OCI-LY3 (cell line): ENCODE data around the gene CADM4.

Source experiments
- H2AFZ ChIP-seq: fragments of 200-600, 300-600 bp; shearing (Covaris generic); 2 replicates; pipeline ENCODE4 v1.6.0; 2014; ENCODE audit warnings: antibody characterized with exemption, low read depth, low read length
- H3K27ac ChIP-seq: fragments of 200-600, 300-600 bp; sonication (generic); 2 replicates; pipeline ENCODE4 v1.5.1; 2014; ENCODE audit warnings: mild to moderate bottlenecking, low read length, moderate library complexity, mixed read lengths
- H3K27me3 ChIP-seq: fragments of 200-600, 300-600 bp; sonication (generic); 2 replicates; pipeline ENCODE4 v1.6.1; 2014; ENCODE audit warnings: low read depth, low read length, mixed read lengths
- H3K36me3 ChIP-seq: fragments of 200-600, 300-600 bp; sonication (generic); replicated peaks from 2 replicates; pipeline ENCODE3; 2014; ENCODE audit warnings: low read depth, low read length, mixed read lengths
- H3K4me1 ChIP-seq: fragments of 300-600, 200-600 bp; sonication (generic); 2 replicates; pipeline ENCODE4 v1.6.1; 2014; ENCODE audit warnings: low read length, mixed read lengths
- H3K4me2 ChIP-seq: fragments of 200-600, 300-600 bp; sonication (generic); 2 replicates; pipeline ENCODE4 v1.6.1; 2014; ENCODE audit warnings: low read length, mixed read lengths
- H3K4me3 ChIP-seq: fragments of 300-600, 200-600 bp; sonication (generic); 2 replicates; pipeline ENCODE4 v1.5.1; 2014; ENCODE audit warnings: antibody characterized with exemption, mild to moderate bottlenecking, low read length, moderate library complexity
- H3K79me2 ChIP-seq: fragments of 300-600, 200-600 bp; shearing (Covaris generic); 2 replicates; pipeline ENCODE4 v1.6.1; 2014; ENCODE audit warnings: mild to moderate bottlenecking, low read length, mixed read lengths
- H3K9ac ChIP-seq: fragments of 300-600, 200-600 bp; shearing (Covaris generic); 2 replicates; pipeline ENCODE4 v1.6.0; 2014; ENCODE audit warnings: mild to moderate bottlenecking, low read length, moderate library complexity
- H3K9me3 ChIP-seq: fragments of 200-600, 300-600 bp; shearing (Covaris generic); 2 replicates; pipeline ENCODE4 v1.6.1; 2014; ENCODE audit warnings: low read length, mixed read lengths; ENCODE audit not compliant: insufficient read depth
- H4K20me1 ChIP-seq: fragments of 200-600, 300-600 bp; sonication (generic); 2 replicates; pipeline ENCODE4 v1.6.1; 2016; ENCODE audit warnings: low read length, mixed read lengths; ENCODE audit not compliant: insufficient read depth
- EZH2phosphoT487 ChIP-seq: fragments of 200-600 bp; shearing (Covaris generic); IDR thresholded peaks from 2 replicates; pipeline ENCODE4 v1.6.1; 2018; ENCODE audit warnings: antibody characterized with exemption, mixed run types, low read depth
- TF ChIP-seq, protein P1 (sequence below): fragments of 200-600, 300-600 bp; sonication (generic); IDR thresholded peaks from 2 replicates; pipeline ENCODE4 v1.5.1; 2014; ENCODE audit warnings: antibody characterized with exemption, low read length, low read depth

Gene CADM4

DNA sequence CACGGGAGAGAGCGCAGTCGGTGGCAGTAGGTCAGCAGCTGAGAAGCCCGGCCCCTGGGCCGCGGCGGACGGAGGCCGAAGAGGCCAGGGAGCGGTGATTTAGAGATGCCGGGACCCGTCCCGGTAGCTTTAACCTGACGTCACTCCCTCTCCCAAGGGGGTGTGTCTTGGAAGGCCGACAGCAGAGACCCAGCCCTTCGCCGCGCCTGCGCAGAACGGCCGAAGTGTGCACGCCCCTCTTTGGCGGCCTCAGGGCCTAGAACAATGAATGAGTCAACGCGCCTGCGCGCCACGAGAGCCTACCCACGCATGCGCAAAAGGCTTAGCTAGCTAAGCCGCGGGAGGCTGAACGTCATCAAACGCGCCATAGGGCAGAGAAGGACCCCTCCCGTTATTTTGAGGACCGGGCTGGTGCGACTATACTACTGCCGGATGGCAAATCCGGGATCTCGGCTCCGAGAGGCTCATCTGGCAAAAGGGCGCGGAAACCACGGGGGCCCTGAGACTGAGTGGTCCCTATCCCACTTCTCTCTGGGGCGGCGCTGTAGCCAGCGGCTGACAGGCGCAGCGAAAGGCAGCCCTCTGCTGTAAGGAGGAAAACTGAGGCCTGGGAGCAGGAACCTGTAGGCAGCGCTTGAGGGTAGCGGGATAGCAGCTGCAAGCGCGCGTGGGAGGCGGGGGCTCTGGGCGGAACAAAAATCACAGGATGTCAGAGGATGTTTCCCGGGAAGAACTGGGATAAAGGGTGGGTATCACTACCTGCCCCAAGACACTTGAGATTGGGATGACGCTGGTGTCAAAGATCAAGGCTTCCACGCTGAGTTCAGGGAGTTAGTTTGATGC, 43.4 kb downstream of the CADM4 start, which contains the start of the genes IRGQ and ZNF576:
TSS of gene IRGQ (minus strand) at position 136 of the 843 bp plus-strand sequence. CDS start 796 bp downstream, outside the sequence.
TSS of gene ZNF576 (plus strand) at position 597 of the 843 bp plus-strand sequence. CDS start 514 bp downstream, outside the sequence.
- peaks cover 47% of the 10 kb centered on the region for H3K79me2 ChIP-seq
- peak within 1 kb of the TSS; percentile 88 for H3K9ac ChIP-seq
- no peaks in the 10 kb centered on the region for H4K20me1 ChIP-seq
- no peaks in the 10 kb centered on the region for H3K9me3 ChIP-seq
- H3K4me3 ChIP-seq, result peak within 1 kb of the TSS; percentile 91
- H3K4me2 ChIP-seq, result peak within 1 kb of the TSS; percentile 93
- H2AFZ ChIP-seq, result peak within 1 kb of the TSS; percentile 70
- H3K36me3 ChIP-seq, result peaks cover 31% of the 10 kb centered on the region
- peaks cover 22% of the 10 kb centered on the region for H3K4me1 ChIP-seq
- no peaks in the 10 kb centered on the region for H3K27me3 ChIP-seq
- TF ChIP-seq, protein P1, sequence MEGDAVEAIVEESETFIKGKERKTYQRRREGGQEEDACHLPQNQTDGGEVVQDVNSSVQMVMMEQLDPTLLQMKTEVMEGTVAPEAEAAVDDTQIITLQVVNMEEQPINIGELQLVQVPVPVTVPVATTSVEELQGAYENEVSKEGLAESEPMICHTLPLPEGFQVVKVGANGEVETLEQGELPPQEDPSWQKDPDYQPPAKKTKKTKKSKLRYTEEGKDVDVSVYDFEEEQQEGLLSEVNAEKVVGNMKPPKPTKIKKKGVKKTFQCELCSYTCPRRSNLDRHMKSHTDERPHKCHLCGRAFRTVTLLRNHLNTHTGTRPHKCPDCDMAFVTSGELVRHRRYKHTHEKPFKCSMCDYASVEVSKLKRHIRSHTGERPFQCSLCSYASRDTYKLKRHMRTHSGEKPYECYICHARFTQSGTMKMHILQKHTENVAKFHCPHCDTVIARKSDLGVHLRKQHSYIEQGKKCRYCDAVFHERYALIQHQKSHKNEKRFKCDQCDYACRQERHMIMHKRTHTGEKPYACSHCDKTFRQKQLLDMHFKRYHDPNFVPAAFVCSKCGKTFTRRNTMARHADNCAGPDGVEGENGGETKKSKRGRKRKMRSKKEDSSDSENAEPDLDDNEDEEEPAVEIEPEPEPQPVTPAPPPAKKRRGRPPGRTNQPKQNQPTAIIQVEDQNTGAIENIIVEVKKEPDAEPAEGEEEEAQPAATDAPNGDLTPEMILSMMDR, result no peak
- no peak for TF ChIP-seq EZH2phosphoT487
- peak within 1 kb of the TSS; percentile 81 for H3K27ac ChIP-seq

DNA sequence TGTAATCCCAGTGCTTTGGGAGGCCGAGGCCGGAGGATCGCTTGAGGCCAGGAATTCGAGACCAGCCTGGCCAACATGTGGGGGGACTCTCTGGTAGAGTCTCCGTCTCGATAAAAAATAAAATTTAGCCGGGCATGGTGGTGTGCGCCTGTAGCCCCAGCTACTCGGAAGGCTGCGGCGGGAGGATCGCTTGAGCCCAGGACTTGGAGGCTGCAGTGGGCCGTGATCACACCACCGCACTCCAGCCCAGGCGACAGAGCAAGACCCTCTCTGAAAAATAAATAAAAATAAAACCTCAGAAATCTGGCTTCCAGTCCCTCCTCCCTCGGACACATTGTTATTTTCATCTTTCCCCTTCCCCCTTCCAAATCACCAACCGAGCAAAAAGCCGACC, 44.0 kb downstream of the CADM4 start:
- Histone ChIP-seq H3K36me3 (peaks cover 31% of the 10 kb centered on the region), H3K9ac (peak overlapping the region; percentile 84), H2AFZ (no peak overlapping the region), H3K27me3 (no peaks in the 10 kb centered on the region), H3K4me3 (peak overlapping the region; percentile 78), H4K20me1 (no peaks in the 10 kb centered on the region), H3K27ac (peak overlapping the region; percentile 41), H3K79me2 (peaks cover 47% of the 10 kb centered on the region), H3K4me2 (peak overlapping the region; percentile 77), H3K9me3 (no peaks in the 10 kb centered on the region), H3K4me1 (peaks cover 22% of the 10 kb centered on the region)
- TF ChIP-seq, protein P1, result no peak
- TF ChIP-seq EZH2phosphoT487, result no peak

DNA sequence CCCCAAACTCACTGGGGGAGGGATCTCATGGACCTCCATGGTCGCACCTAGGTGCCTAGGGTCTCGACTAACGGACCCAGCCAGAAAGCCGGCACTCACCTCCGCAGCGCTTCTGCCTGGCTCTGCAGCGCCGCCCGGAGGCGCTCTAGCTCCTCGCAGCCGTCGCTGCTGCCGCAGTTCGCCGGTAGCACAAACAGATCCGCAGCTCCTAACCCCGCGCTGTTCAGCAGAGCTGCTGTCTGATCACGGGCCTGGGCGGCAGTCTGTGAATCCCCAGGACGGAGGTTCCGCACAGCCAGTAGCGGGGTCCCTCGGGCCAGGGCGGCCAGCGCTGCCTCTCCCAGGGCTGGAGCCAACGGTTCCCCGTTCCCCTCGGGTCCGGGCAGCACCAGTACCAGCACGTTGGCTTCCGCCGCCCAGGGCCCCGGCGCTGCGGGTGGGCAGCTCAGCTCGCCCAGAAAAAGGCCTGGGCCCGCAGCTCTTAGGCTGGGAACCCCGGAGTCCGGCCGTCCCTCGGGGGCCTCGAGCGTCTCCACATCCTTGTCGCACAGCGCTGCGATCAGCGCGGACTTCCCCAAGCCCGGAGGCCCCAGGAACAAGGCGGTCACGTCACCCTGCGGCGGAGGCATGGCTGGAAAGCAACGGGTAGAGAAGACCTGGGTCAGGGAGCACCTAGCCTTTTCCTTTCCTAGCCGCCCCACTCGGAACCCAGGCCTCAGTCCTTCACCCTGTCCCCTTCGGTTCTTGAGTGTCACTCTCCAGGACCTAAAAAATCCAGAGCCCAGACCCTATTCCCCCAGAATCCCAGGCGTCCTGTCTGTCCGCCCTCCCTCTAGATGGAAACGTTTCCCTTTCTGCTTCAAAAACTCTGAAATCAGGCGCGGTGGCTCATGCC, 44.7 kb downstream of the CADM4 start:
- Histone ChIP-seq H3K4me1 (peaks cover 22% of the 10 kb centered on the region), H3K36me3 (peaks cover 27% of the 10 kb centered on the region), H3K9me3 (no peaks in the 10 kb centered on the region), H3K27ac (peak overlapping the region; percentile 41), H3K79me2 (peaks cover 47% of the 10 kb centered on the region), H3K9ac (peak overlapping the region; percentile 84), H2AFZ (no peak overlapping the region; the same call in 1 of the 2 replicates), H3K4me3 (peak overlapping the region; percentile 78), H3K4me2 (peak overlapping the region; percentile 77), H3K27me3 (no peaks in the 10 kb centered on the region), H4K20me1 (no peaks in the 10 kb centered on the region)
- no peak for TF ChIP-seq EZH2phosphoT487
- TF ChIP-seq, protein P1, result peak; percentile 67
